CD4-positive, alpha-beta T cell treated with Interleukin-1 beta for 1 hour (primary cell): ENCODE measurements around the gene NPFF.
"Not testable (repeated sequence)": the region's sequence is repeated elsewhere in the genome, so short reads cannot be mapped to it uniquely, and the experiment has no call there.

ENCODE experiments used
- DNase-seq, 2 donors: peaks; one replicate each; pipeline ENCODE4 v3.0.0-alpha.2; 2020 to 2022

Gene NPFF

GRCh38 chr12:53493610-53494391 is 13.5 kb downstream of the NPFF start:
- no peak for DNase-seq

- peak; percentile 90 to 91 for DNase-seq
Measured at GRCh38 chr12:53492830-53493609, 14.3 kb downstream of the NPFF start.

DNA sequence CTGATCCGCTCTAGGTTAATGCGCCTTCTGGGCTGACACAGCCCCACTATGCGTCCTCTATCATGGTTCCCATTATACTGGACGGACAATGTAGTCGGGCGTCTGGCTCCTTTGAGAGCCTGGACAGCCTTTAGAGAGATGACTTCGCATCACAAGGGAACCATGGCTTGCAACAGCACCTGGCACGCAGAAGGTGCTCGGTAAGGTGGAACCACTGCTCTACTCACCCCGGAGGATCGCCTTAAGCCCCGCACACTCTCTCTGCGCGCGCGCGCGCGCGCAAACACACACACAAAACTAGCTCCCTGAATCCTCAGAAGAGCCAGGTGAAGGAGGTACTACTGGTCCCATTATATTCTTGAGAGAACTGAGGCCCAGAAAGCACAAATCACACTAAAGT is 15.1 kb downstream of the NPFF start:
- DNase-seq = peak in 1 of 2 donors; percentile 20

GRCh38 chr12:53489242-53489864 is 17.9 kb downstream of the NPFF start:
- DNase-seq = no peak

DNA sequence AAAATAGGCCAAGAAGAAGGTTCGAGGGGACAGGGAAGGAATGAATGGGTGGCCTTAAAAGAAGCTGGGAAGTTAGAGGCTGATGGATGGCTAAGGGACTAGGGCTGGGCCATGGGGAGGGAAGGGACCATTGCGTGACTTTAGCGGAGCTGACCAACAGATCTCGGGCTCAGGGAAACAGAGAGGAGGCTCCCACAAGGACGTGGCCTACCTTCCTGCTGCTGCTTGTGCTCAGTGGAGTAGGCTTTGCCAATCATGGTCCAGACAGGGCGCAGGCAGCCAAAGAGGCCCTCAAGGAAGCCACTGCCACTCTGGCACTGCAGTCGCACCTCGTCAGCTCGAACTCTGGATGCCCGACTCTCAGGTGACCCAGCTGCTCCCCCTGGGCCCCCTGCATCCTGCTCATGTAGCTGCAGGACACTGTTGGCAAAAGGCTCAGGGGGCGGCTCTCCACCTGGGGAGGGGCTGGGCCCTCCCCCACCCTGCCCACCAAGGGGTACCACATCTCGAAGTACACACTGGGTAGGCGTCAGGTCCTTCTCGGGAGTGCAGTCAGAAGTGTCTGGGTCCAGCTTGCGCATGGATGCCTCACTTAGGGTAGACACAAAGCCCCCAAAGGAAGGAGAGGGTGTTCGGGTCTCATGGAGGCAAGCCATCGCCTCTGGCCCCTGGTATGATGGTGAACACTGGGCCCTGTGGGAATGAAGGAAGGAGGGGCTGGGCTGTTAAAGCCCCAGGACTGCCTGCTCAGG is 20.4 kb downstream of the NPFF start:
- no peak for DNase-seq

DNA sequence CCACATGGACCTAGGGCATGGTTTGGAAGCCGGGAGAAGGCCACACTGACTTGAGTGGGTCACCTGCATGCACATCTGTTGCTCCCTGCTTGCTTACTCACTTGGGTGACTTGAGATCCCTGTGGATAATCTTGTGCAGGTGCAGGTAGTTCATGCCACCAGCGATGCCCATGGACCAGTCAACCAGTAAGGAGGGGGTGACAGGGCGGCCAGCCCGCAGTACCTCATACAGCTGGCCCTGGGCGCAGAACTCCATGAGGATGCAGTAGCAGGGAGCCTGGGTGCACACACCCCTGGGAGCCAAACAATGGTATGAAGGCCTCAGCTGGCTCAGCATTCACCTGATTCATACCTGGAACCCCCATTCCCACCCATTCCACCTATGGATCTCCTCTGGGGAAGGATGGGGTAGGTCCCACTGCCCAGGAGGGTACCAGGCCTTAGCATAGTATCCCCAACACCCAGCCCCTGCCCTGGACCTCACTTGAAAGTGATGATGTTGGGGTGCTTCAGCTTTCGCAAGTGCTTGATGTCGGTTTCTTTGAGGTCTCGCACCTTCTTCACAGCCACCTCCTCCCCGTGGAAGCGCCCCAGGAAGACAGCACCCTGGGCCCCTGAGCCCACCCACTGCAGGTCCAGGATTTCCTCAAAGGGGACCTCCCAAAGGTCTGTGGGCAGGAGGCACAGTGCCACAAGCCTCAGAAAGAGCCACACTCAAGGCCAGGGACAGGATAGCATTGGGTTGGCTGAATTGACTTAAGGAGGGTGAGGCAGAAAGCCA is 21.1 kb downstream of the NPFF start:
- no peak for DNase-seq

- no peak for DNase-seq
Measured at GRCh38 chr12:53484686-53485575, 22.4 kb downstream of the NPFF start.

GRCh38 chr12:53483979-53484377 is 23.3 kb downstream of the NPFF start:
- no peak for DNase-seq

GRCh38 chr12:53483225-53483978 is 23.9 kb downstream of the NPFF start:
- no peak for DNase-seq

GRCh38 chr12:53482626-53483168 is 24.6 kb downstream of the NPFF start:
- no peak for DNase-seq

GRCh38 chr12:53481939-53482586 is 25.2 kb downstream of the NPFF start:
- DNase-seq = peak in 1 of 2 donors; percentile 18

DNA sequence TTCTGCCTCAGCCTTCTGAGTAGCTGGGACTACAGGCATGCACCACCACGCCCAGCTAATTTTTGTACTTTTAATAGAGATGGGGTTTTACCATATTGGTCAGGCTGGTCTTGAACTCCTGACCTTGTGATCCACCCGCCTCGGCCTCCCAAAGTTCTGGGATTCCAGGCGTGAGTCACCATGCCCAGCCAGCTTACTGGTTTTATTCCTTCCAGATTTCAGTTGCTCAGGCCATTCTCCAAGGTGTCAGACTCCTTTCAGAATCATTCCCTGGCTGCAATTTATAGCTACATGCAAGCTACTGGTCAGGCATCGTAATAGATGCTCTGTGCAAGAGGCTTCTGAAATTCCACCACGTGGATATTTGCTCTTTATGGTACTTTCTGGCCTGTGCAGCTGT is 25.8 kb downstream of the NPFF start:
- not testable (repeated sequence) for DNase-seq

GRCh38 chr12:53480491-53481442 is 26.5 kb downstream of the NPFF start:
- DNase-seq = no peak

GRCh38 chr12:53479331-53479730 is 28.0 kb downstream of the NPFF start:
- no peak for DNase-seq

GRCh38 chr12:53478865-53479264 is 28.4 kb downstream of the NPFF start:
- no peak for DNase-seq

DNA sequence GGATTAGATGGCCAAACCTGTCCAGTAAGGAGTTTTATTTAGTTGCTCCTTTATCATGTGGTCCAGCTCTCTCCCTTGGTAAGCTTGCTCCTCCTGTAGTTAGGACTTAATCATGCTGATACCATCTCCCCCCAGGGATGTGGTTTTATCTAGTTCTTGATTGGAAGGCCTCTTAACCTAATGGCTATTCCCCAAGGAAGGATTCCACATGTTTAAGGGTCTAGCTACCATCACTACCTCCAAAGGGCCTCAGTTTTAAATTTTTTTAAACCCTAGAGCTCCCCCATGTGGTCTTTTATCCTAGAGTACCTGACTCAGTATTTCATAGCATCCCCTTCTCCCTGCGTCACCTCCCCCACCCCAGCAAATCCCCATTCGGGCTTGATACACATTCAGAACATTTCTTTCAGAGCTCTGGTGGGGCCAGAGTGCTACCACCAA is 30.5 kb downstream of the NPFF start:
- peak in 1 of 2 donors; percentile 40 for DNase-seq

DNA sequence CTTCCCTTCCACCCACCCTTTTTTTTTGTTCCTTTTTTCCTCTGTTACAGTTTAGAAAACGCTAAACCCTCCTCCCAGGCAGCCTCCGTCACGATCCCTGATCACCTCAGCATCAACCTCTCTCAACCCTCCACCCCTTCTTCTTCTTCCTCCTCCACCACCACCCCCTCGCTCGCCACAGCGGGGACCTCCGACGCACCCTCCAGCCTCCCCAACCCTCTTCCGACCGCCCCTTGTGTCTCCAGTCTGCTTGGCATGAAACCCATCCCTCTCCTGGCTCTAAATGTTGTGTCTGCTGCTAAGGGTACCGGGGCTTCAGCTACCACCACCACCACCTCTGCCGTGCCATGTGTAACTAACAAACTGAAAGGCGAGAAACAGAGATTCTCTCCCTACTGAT is 32.5 kb downstream of the NPFF start:
- DNase-seq = no peak

GRCh38 chr12:53474077-53474476 is 33.2 kb downstream of the NPFF start:
- no peak for DNase-seq
